T-helper 1 cell treated with Interleukin-12 subunit alpha and Interleukin-12 subunit beta and Interleukin-4 antibody, amounts not matched to agents 30 μg/mL and 1 μg/mL, for 36 hours (primary cell): Measurements from ENCODE around the gene BBOX1.
"Not testable (repeated sequence)": the region's sequence is repeated elsewhere in the genome, so short reads cannot be mapped to it uniquely, and the experiment has no call there.

Experiments
- H3K27ac Mint-ChIP-seq: one replicate; pipeline ENCODE4 v1.8.0; 2021; ENCODE audit warnings: mild to moderate bottlenecking, mixed read lengths
- H3K27me3 Mint-ChIP-seq: one replicate; pipeline ENCODE4 v1.8.0; 2021; ENCODE audit warnings: low read depth, mixed read lengths
- H3K36me3 Mint-ChIP-seq: one replicate; pipeline ENCODE4 v1.8.0; 2021; ENCODE audit warnings: low read depth, mixed read lengths
- H3K4me1 Mint-ChIP-seq: one replicate; pipeline ENCODE4 v1.8.0; 2021; ENCODE audit warnings: low read depth, mixed read lengths
- H3K4me3 Mint-ChIP-seq: one replicate; pipeline ENCODE4 v1.8.0; 2021; ENCODE audit warnings: mild to moderate bottlenecking, moderate library complexity, mixed read lengths
- H3K9me3 Mint-ChIP-seq: one replicate; pipeline ENCODE4 v1.8.0; 2021; ENCODE audit warnings: mixed read lengths

BBOX1 gene

GRCh38 chr11:27040302-27041115 is at the start of gene BBOX1:
BBOX1 (plus strand) TSS chr11:27040815; CDS start chr11:27055431, 14,616 bp downstream.
- Mint-ChIP-seq H3K27ac (no peak within 1 kb of the TSS), H3K4me3 (no peak within 1 kb of the TSS), H3K36me3 (no peaks in the 10 kb centered on the region), H3K4me1 (no peaks in the 10 kb centered on the region), H3K27me3 (no peaks in the 10 kb centered on the region), H3K9me3 (peaks cover 20% of the 10 kb centered on the region)

GRCh38 chr11:26992031-26992541 is 48.5 kb upstream of the BBOX1 start:
- no peak overlapping the region for H3K27ac Mint-ChIP-seq
- H3K36me3 Mint-ChIP-seq = no peaks in the 10 kb centered on the region
- H3K9me3 Mint-ChIP-seq = no peaks in the 10 kb centered on the region
- H3K27me3 Mint-ChIP-seq = no peaks in the 10 kb centered on the region
- no peaks in the 10 kb centered on the region for H3K4me1 Mint-ChIP-seq
- no peak overlapping the region for H3K4me3 Mint-ChIP-seq

- H3K4me3 Mint-ChIP-seq = no peak within 1 kb of the TSS
- no peaks in the 10 kb centered on the region for H3K4me1 Mint-ChIP-seq
- H3K9me3 Mint-ChIP-seq = no peaks in the 10 kb centered on the region
- H3K36me3 Mint-ChIP-seq = no peaks in the 10 kb centered on the region
- no peak within 1 kb of the TSS for H3K27ac Mint-ChIP-seq
- no peaks in the 10 kb centered on the region for H3K27me3 Mint-ChIP-seq
Measured at GRCh38 chr11:26993965-26994457, 46.6 kb upstream of the BBOX1 start, which contains the start of gene FIBIN. FIBIN (plus strand) TSS chr11:26994112; CDS start chr11:26994527, 415 bp downstream.

- Mint-ChIP-seq H3K4me3 (no peak overlapping the region), H3K27me3 (no peaks in the 10 kb centered on the region), H3K27ac (no peak overlapping the region), H3K9me3 (no peaks in the 10 kb centered on the region), H3K36me3 (no peaks in the 10 kb centered on the region), H3K4me1 (no peaks in the 10 kb centered on the region)
Measured at GRCh38 chr11:26994631-26995095, 46.0 kb upstream of the BBOX1 start.

- Mint-ChIP-seq H3K9me3 (no peaks in the 10 kb centered on the region), H3K4me3 (no peak overlapping the region), H3K36me3 (no peaks in the 10 kb centered on the region), H3K27me3 (no peaks in the 10 kb centered on the region), H3K27ac (no peak overlapping the region), H3K4me1 (no peaks in the 10 kb centered on the region)
Measured at GRCh38 chr11:26995701-26996460, 44.7 kb upstream of the BBOX1 start.

- Mint-ChIP-seq H3K27me3 (no peaks in the 10 kb centered on the region), H3K4me1 (no peaks in the 10 kb centered on the region), H3K9me3 (no peaks in the 10 kb centered on the region), H3K27ac (no peak overlapping the region), H3K36me3 (no peaks in the 10 kb centered on the region), H3K4me3 (no peak overlapping the region)
Measured at GRCh38 chr11:26997378-26997777, 43.2 kb upstream of the BBOX1 start.

GRCh38 chr11:27001136-27001730 is 39.4 kb upstream of the BBOX1 start:
- not testable (repeated sequence) for H3K9me3 Mint-ChIP-seq, H3K4me1 Mint-ChIP-seq, H3K4me3 Mint-ChIP-seq, H3K36me3 Mint-ChIP-seq, H3K27me3 Mint-ChIP-seq, H3K27ac Mint-ChIP-seq

- Mint-ChIP-seq H3K9me3 (no peaks in the 10 kb centered on the region), H3K36me3 (no peaks in the 10 kb centered on the region), H3K27me3 (no peaks in the 10 kb centered on the region), H3K27ac (no peak overlapping the region), H3K4me3 (no peak overlapping the region), H3K4me1 (no peaks in the 10 kb centered on the region)
Measured at GRCh38 chr11:27002431-27002830, 38.2 kb upstream of the BBOX1 start.

GRCh38 chr11:27002838-27003237 is 37.8 kb upstream of the BBOX1 start:
- Mint-ChIP-seq H3K36me3 (no peaks in the 10 kb centered on the region), H3K27ac (no peak overlapping the region), H3K4me3 (no peak overlapping the region)

GRCh38 chr11:27004103-27004502 is 36.5 kb upstream of the BBOX1 start:
- H3K36me3 Mint-ChIP-seq = no peaks in the 10 kb centered on the region
- H3K4me3 Mint-ChIP-seq = no peak overlapping the region
- no peak overlapping the region for H3K27ac Mint-ChIP-seq
- H3K9me3 Mint-ChIP-seq = no peaks in the 10 kb centered on the region
- H3K27me3 Mint-ChIP-seq = no peaks in the 10 kb centered on the region
- H3K4me1 Mint-ChIP-seq = no peaks in the 10 kb centered on the region

More at GRCh38 chr11:27002838-27003237, 37.8 kb upstream of the BBOX1 start:
- Mint-ChIP-seq H3K27me3 (no peaks in the 10 kb centered on the region), H3K9me3 (no peaks in the 10 kb centered on the region), H3K4me1 (no peaks in the 10 kb centered on the region)

GRCh38 chr11:27008811-27009535 is 31.6 kb upstream of the BBOX1 start:
- Mint-ChIP-seq H3K4me1 (no peaks in the 10 kb centered on the region), H3K9me3 (no peaks in the 10 kb centered on the region), H3K4me3 (no peak overlapping the region), H3K27me3 (no peaks in the 10 kb centered on the region), H3K36me3 (no peaks in the 10 kb centered on the region), H3K27ac (no peak overlapping the region)

- H3K27ac Mint-ChIP-seq = no peak overlapping the region
- no peaks in the 10 kb centered on the region for H3K4me1 Mint-ChIP-seq
- H3K4me3 Mint-ChIP-seq = no peak overlapping the region
- no peaks in the 10 kb centered on the region for H3K9me3 Mint-ChIP-seq
- H3K27me3 Mint-ChIP-seq = no peaks in the 10 kb centered on the region
- no peaks in the 10 kb centered on the region for H3K36me3 Mint-ChIP-seq
Measured at GRCh38 chr11:27011560-27012233, 28.9 kb upstream of the BBOX1 start.

GRCh38 chr11:27012234-27012921 is 28.2 kb upstream of the BBOX1 start:
- Mint-ChIP-seq H3K9me3 (no peaks in the 10 kb centered on the region), H3K36me3 (no peaks in the 10 kb centered on the region), H3K27ac (no peak overlapping the region), H3K4me3 (no peak overlapping the region), H3K27me3 (no peaks in the 10 kb centered on the region), H3K4me1 (no peaks in the 10 kb centered on the region)
